GM15510 (cell line): Measurements from ENCODE around the gene SLC6A12.

ENCODE experiments used
- POLR2A ChIP-seq: IDR thresholded peaks from 3 replicates; pipeline ENCODE4 v1.6.1; 2011; ENCODE audit warnings: borderline replicate concordance; ENCODE audit not compliant: insufficient read length; ENCODE audit errors: extremely low read depth

Gene SLC6A12

DNA sequence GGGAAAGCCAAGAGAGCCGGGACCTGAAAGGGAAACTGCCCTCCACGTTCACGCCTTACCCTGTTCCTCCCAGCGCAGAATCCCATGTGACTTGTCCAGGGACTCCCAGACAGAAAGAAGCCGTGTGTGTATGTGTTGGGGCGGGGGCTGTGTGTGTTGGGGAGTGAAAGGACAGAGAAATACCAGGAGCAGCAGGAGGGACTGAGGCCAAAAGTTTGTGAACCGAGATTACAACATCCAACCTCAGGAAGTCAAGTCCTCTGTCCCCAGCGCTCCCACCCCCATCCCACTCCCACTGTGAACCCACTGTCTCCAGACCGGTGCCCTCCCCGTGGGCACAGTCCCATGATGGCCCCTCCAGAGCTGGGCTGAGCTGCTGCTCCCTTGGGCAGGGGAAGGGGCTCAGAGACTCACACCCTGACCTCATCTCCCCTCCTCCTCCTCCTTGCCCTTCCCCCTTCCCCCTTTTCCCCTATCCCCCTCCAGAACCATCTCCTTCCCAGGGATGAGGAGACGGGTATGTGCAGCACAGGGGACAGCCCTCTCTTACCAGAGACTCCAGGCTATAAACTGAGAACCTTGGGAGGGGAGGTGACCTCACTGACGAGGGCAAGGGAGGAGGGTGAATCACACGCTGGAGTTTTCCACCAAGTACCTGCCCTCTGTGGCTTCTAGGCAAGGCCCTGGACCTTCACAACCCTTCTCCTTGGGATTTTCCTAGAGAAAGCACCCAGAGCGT lies at the start of gene SLC6A12:
TSS of gene SLC6A12 (minus strand) at position 155 of the 739 bp plus-strand sequence. CDS start 4,171 bp downstream, outside the sequence.
- TF ChIP-seq POLR2A, result no peak

DNA sequence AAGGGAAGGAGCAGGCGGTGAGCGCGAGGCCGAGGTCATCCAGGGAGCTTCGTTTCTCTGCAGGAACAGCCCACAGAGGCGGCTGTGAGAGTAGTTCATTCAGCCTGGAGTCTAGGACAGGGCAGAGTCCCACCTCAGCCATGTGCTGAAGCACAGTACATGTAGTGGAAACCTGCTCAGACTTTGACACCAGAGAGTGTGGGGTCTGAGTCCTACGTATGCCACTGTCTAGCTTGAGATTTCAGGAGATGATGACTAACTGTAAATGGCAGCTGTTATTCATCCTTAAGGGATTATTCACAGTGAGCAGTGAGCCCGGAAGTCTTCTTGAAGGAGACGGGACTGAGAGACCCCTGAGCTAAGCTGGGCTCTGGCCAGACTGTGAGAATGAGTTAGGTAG lies 49.6 kb upstream of the SLC6A12 start:
- no peak for TF ChIP-seq POLR2A

DNA sequence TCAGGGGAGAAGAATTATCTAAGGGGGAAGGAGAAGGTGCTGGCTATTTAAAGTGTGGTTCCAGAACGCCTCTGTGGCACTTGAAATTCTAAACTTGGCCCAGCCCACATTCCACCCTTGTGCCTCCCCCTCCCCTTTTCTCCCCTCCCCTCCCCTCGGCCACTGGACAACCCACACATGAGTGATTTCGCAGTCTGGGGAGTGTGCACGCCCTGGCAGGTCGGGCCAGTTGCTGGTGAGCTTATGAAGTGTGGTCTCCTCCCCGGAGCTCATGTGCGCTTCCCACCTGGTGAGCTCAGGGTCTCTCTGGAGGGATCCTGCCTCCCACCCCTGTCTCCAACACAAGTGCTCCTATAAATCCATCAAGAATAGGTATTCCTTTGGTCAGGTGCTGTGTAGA lies 48.9 kb upstream of the SLC6A12 start, which contains the start of gene SLC6A13:
TSS of gene SLC6A13 (minus strand) at position 20 of the 400 bp plus-strand sequence. CDS start 2,784 bp downstream, outside the sequence.
- TF ChIP-seq POLR2A, result no peak

DNA sequence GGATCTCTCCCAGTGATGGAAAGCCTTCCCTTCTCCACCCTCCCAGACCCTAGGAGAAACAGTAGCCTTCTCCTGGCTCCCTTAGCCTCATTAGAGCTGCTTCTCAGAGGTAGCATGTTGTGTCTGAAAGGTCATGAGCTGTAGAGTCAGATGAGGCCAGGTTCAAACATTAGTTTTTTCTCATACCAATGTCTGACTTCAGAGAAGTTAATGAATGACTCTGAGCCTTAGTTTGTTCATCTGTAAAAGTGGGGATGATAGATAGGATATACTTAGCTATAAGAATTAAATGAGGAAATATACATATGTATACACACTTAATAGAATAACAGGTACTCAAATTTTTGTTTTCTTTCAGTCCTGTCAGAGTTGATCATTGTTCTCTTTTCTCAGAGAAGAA lies 48.2 kb upstream of the SLC6A12 start:
- TF ChIP-seq POLR2A, result no peak

DNA sequence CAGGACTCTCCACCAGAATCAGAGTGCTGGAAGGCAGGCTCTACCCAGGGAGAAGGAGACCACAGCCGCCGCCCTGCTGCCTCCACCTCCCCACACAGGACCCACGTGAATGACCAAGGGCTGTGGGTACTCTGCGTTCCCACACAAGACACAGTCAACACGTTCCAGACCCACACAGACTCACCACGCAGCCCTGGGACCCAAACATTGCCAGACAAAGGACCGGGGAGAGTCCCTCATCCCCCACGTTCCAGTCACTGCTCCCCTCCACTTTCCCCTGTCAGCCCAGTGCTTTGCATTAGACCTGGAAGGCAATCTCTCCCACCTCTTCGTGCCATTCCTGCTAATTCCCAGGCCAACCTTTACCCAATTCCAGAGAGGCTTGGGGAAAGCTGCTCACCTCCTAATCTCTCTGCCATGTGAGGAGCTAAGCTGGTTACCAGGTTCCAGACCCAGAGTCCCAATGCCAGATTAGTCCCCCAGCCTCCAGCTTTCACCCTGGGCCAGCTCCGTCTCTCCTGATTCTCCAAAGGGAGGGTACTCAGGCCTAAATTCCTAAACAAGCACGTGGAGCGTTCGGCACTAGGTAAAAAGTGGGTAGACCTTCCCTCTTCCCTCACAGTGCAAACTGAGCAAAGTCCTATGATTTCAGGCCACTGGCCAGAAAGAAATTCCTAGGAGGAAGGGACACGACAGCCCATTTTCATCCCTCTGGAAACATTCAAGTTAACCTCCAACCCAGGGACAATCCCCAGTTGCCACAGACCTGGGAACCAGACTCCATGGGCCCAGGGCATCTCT lies 43.8 kb upstream of the SLC6A12 start:
- no peak for TF ChIP-seq POLR2A

DNA sequence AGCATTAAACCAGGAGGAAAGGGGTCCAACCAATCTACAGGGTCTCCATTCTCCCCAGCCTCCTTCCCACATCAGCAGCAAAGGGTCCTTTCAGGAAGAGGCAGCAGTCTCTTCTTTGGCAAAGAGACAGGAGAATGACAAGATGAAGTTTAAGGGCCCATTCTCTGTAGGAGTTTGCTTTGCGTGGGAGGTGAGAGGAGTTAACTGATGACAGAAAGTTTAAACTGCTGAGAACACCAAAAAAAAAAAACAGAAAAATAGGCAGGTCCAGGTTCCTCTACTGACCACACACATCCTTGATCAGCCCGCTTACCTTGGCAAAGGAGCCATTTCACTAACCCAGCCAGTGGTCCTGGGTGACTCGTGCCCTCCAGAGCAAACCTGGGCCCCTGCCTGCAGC lies 43.0 kb upstream of the SLC6A12 start:
- no peak for TF ChIP-seq POLR2A

DNA sequence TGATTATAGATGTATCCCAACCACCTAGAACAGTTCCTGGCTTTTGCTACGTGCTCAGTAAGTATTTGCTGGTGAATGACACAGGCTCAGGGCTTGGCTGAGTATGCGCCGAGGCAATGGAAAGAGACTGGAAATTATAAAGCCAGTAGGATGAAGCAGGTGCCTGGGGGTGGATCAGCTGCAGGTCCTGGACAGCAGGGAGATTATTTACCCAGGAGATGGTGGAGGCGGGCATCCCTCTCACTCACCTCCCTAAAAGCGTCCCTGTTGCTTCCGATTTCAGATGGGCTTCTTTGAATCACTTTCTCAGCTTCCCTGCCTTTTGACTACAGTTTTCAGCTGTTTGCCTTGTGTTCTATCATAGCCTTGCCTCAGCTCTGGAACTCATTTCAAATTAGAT lies 42.3 kb upstream of the SLC6A12 start:
- no peak for TF ChIP-seq POLR2A

DNA sequence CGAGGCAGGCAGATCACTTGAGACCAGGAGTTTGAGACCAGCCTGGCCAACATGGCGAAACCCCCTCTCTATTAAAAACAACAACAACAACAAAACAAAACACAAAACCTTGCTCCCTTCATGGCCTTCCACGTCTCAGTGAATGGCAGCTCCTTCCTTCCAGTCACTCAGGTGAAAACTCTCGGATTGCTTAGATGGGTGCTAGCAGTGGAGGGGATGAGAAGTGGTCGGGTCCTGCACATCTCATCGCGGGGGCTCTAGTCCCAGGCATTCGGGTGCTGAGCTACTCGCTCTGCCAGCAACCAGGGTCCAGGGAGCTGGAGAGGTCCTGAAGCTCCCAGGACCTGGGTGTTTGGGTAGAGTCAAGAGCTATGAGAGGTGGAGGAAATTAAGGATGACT lies 41.0 kb upstream of the SLC6A12 start:
- TF ChIP-seq POLR2A, result no peak

DNA sequence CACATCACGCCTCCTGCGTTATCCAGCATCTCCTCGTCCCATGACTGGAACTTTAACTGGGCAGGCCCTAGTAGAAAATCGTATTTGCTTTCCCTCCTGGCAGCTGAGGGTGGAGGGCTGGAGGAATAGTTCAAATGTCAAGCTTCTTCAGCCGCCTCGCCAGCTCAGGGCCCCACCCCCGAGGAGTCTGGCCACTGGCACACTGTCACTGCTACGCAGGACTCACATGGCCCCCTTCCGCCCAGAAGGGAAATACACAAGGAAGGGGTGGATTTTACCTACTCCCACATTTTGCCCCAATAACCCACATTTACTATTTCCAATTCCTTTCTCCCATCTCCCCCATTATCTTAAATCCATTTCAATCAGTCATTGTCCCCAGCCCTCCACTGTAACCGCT lies 40.1 kb upstream of the SLC6A12 start:
- no peak for TF ChIP-seq POLR2A

DNA sequence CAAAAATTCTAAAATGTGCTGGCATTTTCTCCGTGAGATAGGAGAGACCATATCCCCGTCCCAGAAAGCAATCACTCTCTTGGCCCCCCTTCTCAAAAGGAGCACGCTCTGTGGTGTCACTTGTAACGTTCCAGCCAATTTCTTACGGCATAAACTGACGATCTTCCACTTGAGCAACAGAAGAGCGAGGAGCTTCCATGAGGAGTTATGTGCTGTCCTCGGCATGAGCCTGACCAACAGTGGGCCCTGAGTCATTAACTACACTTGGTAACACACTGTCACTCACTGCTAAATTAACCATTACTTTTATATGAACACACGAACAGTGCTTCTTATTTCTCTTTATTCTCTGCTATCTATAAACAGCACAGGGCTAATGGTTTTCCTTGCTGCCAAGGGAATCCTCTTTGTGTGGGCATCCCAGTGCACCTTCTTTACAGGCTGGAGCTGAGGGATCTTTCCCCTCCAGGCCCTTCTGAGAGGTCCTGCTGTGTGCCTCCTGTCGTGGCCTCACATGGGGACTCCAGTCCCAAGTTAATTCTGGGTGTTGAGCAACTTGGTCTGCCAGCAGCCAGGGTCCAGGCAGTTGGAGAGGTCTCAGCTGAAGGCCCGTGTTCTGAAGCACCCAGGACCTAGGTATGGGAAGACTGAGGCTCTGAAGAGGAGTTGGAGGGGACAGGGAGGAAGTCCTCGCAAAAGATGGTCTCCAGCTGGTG lies 39.3 kb upstream of the SLC6A12 start:
- TF ChIP-seq POLR2A, result no peak

DNA sequence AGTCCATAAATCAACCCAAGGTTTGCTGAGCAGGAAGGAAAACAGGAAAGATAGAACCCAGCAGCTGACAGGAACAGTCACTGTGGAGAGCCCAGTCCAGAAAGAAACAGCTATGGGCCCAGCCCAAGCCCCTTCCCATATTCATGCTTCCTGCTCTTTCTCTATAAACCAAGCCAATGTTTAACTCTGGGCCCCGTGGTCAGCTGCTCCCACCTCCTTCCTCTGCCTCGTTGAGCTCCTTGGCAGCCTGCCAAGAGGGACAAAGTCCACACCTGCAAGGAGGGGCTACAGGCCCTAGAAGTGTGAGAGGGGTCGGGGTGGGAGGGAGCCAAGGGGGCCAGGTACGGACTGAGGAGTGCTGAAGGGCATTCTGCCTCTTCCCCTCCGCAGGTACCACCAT lies 38.7 kb upstream of the SLC6A12 start:
- no peak for TF ChIP-seq POLR2A

DNA sequence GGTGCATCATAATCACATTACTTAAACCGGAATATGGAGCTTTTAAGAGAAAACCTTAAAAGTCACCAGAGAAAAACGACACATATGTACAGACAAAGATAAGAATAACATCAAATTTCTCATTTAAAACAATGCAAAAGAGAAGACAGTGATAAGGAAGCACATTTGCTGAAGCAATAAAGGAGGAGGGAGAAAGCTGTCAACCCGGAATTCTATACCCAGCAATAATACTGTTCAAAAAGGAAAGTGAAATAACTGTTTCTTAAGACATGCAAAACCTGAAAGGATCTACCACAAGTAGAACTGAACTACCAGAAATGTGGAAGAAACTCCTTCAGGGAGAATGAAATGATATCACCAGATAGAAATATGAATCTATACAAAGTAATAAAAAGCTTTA lies 33.3 kb upstream of the SLC6A12 start:
- TF ChIP-seq POLR2A, result no peak

DNA sequence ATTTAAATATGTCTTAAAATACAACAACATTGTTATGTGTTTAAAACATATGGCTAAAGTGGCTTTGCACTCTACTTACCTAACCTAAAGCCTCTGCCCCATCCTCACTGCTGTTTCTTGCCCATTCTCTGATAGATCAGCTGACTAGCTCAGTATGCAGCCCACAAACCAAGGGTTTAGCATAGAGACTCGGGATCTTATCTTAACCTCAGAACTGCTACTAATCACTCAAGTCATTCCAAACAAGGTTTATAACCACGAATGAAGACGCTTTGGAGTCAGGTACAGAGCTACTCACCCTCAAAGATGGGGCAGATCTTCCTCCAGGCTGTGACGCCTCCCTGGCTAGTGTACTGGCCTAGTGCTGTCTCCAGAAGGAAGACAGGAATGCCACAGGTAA lies 29.4 kb upstream of the SLC6A12 start:
- TF ChIP-seq POLR2A, result no peak

DNA sequence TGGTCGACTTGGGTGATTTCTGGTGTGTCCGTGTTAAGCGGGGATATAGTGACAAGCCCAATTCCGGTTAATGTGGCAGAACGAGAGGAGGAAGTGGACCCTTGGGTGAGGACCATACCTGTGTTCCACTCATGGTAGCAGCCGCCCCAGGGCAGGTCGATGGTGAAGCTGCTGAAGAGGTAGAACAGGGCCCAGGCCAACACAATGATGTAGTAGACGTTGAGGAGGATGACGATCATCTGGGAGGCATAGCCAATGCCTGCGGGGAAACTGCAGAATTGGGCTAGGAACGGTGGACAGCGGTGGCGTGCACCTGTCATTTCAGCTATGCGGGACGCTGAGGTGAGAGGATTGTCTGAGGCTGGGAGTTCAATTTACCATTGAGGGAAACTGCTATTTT lies 28.5 kb upstream of the SLC6A12 start:
- no peak for TF ChIP-seq POLR2A

DNA sequence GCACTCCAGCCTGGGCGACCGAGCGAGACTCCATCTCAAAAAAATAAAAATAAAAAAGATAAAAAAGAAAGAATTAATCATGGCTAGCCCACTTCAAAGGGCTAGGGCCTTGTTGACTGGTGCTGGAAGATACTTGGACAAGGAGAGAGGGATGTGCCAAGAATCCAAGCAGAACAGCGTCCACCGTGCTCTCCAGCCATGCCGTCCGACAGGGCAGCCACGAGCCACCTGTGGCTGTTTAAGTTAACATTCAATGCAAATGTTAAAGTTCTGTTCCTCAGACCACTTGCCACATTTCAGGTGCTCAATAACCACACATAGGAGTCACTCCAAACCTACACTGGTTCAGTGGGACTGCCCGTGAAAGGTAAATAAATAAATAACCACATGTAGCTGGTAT lies 27.3 kb upstream of the SLC6A12 start:
- no peak for TF ChIP-seq POLR2A
